ENCODE data around the gene CD44. TPM values are rescaled to one million over a fixed set of nuclear protein-coding genes. Genes with fewer than 3 reads are reported as not detected.
"Not testable (repeated sequence)": the region's sequence is repeated elsewhere in the genome, so short reads cannot be mapped to it uniquely, and the experiment has no call there.

Gene CD44
- total RNA-seq, 1 experiment from 2014 or later = 61.4 TPM

- H3K27me3 Mint-ChIP-seq (ENCODE audit: insufficient read depth, unreplicated experiment) = peaks cover 8% of the 10 kb centered on the region
- no peak for DNase-seq
- no peaks in the 10 kb centered on the region for H3K9me3 ChIP-seq
- no peaks in the 10 kb centered on the region for H3K4me1 ChIP-seq
- H3K27ac Mint-ChIP-seq (ENCODE audit: unreplicated experiment) = no peak overlapping the region
- H3K36me3 ChIP-seq (ENCODE audit: control insufficient read depth, insufficient read depth, low read length) = no peaks in the 10 kb centered on the region
- BruUV-seq (replicated peaks) = no TSS peak
- H3K4me3 ChIP-seq (ENCODE audit: low read depth, low read length) = no peak overlapping the region
- H3K4me1 Mint-ChIP-seq (ENCODE audit: low read depth, unreplicated experiment) = peaks cover 5% of the 10 kb centered on the region
- H3K36me3 Mint-ChIP-seq (ENCODE audit: insufficient read depth, unreplicated experiment) = no peaks in the 10 kb centered on the region
- TF ChIP-seq CTCF (IDR thresholded peaks at IDR 0.05; ENCODE audit: insufficient read depth in 1 of 2, low read depth in 1 of 2, low read length in 1 of 2, severe bottlenecking in 1 of 2, unreplicated experiment in 1 of 2) = no peak
- H3K4me3 Mint-ChIP-seq (ENCODE audit: unreplicated experiment) = no peak overlapping the region
- ChIA-PET POLR2A (no interaction called here), CTCF (no interaction called here)
- intact Hi-C loops (cut with micrococcal nuclease; ENCODE audit: unreplicated experiment) = no loop called here
- no peaks in the 10 kb centered on the region; the same call in 1 of the 2 replicates for H3K27me3 ChIP-seq (replicated peaks; ENCODE audit: control insufficient read depth, insufficient read depth, low read length)
- no peaks in the 10 kb centered on the region for H3K9me3 Mint-ChIP-seq (ENCODE audit: unreplicated experiment)
Measured at GRCh38 chr11:35107861-35108260, 31.1 kb upstream of the CD44 start.

GRCh38 chr11:35108336-35108735 lies 30.6 kb upstream of the CD44 start:
- POLR2A ChIA-PET; H3K36me3 ChIP-seq (ENCODE audit: control insufficient read depth, insufficient read depth, low read length); H3K9me3 ChIP-seq; H3K36me3 Mint-ChIP-seq (ENCODE audit: insufficient read depth, unreplicated experiment); H3K4me1 ChIP-seq; DNase-seq; H3K27me3 ChIP-seq (replicated peaks; ENCODE audit: control insufficient read depth, insufficient read depth, low read length); CTCF ChIA-PET; intact Hi-C loops (cut with micrococcal nuclease; ENCODE audit: unreplicated experiment); H3K4me3 Mint-ChIP-seq (ENCODE audit: unreplicated experiment); H3K9me3 Mint-ChIP-seq (ENCODE audit: unreplicated experiment); H3K27ac Mint-ChIP-seq (ENCODE audit: unreplicated experiment); BruUV-seq (replicated peaks); H3K27me3 Mint-ChIP-seq (ENCODE audit: insufficient read depth, unreplicated experiment); H3K4me1 Mint-ChIP-seq (ENCODE audit: low read depth, unreplicated experiment); H3K4me3 ChIP-seq (ENCODE audit: low read depth, low read length): not testable (repeated sequence)

GRCh38 chr11:35109041-35109440 lies 29.9 kb upstream of the CD44 start:
- peaks cover 8% of the 10 kb centered on the region for H3K27me3 Mint-ChIP-seq (ENCODE audit: insufficient read depth, unreplicated experiment)
- no peaks in the 10 kb centered on the region for H3K9me3 Mint-ChIP-seq (ENCODE audit: unreplicated experiment)
- TF ChIP-seq CTCF (IDR thresholded peaks at IDR 0.05; ENCODE audit: insufficient read depth in 1 of 2, low read depth in 1 of 2, low read length in 1 of 2, severe bottlenecking in 1 of 2, unreplicated experiment in 1 of 2) = no peak
- DNase-seq = no peak
- no peak overlapping the region for H3K27ac Mint-ChIP-seq (ENCODE audit: unreplicated experiment)
- Histone ChIP-seq H3K4me3 (ENCODE audit: low read depth, low read length) (no peak overlapping the region), H3K36me3 (ENCODE audit: control insufficient read depth, insufficient read depth, low read length) (no peaks in the 10 kb centered on the region), H3K9me3 (no peaks in the 10 kb centered on the region), H3K27me3 (replicated peaks; ENCODE audit: control insufficient read depth, insufficient read depth, low read length) (no peaks in the 10 kb centered on the region; the same call in 1 of the 2 replicates), H3K4me1 (no peaks in the 10 kb centered on the region)
- H3K36me3 Mint-ChIP-seq (ENCODE audit: insufficient read depth, unreplicated experiment) = no peaks in the 10 kb centered on the region
- H3K4me3 Mint-ChIP-seq (ENCODE audit: unreplicated experiment) = no peak overlapping the region
- POLR2A ChIA-PET = no interaction called here
- no TSS peak for BruUV-seq (replicated peaks)
- intact Hi-C loops (cut with micrococcal nuclease; ENCODE audit: unreplicated experiment) = no loop called here
- H3K4me1 Mint-ChIP-seq (ENCODE audit: low read depth, unreplicated experiment) = peaks cover 5% of the 10 kb centered on the region
- CTCF ChIA-PET = no interaction called here

GRCh38 chr11:35109827-35110226 lies 29.1 kb upstream of the CD44 start:
- H3K27me3 Mint-ChIP-seq (ENCODE audit: insufficient read depth, unreplicated experiment) = peaks cover 8% of the 10 kb centered on the region
- Histone ChIP-seq H3K4me1 (no peaks in the 10 kb centered on the region), H3K27me3 (replicated peaks; ENCODE audit: control insufficient read depth, insufficient read depth, low read length) (no peaks in the 10 kb centered on the region; the same call in 1 of the 2 replicates), H3K36me3 (ENCODE audit: control insufficient read depth, insufficient read depth, low read length) (no peaks in the 10 kb centered on the region), H3K9me3 (no peaks in the 10 kb centered on the region), H3K4me3 (ENCODE audit: low read depth, low read length) (no peak overlapping the region)
- H3K4me3 Mint-ChIP-seq (ENCODE audit: unreplicated experiment) = no peak overlapping the region
- no peak for DNase-seq
- H3K9me3 Mint-ChIP-seq (ENCODE audit: unreplicated experiment) = no peaks in the 10 kb centered on the region
- intact Hi-C loops (cut with micrococcal nuclease; ENCODE audit: unreplicated experiment) = no loop called here
- BruUV-seq (replicated peaks) = no TSS peak
- no peak for TF ChIP-seq CTCF (IDR thresholded peaks at IDR 0.05; ENCODE audit: insufficient read depth in 1 of 2, low read depth in 1 of 2, low read length in 1 of 2, severe bottlenecking in 1 of 2, unreplicated experiment in 1 of 2)
- ChIA-PET CTCF (no interaction called here), POLR2A (no interaction called here)
- H3K27ac Mint-ChIP-seq (ENCODE audit: unreplicated experiment) = no peak overlapping the region
- H3K36me3 Mint-ChIP-seq (ENCODE audit: insufficient read depth, unreplicated experiment) = no peaks in the 10 kb centered on the region
- peaks cover 5% of the 10 kb centered on the region for H3K4me1 Mint-ChIP-seq (ENCODE audit: low read depth, unreplicated experiment)

Data from Caco-2 (cell line).